ENCODE results near the gene ITGB6.

ITGB6 gene

DNA sequence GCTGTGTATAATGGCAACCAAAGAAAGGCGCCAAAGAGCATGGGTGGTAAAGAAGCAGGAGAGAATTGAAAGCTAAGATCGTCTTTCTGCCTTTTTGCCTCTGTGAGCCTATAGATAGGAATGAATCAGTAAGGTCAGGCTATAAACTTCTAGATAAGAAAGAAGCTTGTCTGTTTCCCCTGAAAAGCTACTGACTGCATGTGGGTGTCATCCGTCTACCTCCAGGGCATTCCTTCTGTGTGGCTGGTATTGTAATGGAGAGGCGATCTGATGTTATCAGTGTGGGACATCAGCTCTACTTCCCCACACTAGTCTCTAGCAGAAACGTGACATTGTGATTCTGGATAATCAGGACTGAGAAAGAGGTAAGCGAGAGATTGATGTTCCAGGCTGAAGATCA is 74.2 kb downstream of the ITGB6 start:
- TF ChIP-seq CEBPB (IDR thresholded peaks at IDR 0.05) (no peak), YY1 (IDR thresholded peaks at IDR 0.05; ENCODE audit: low read depth) (no peak), ZBTB7A (IDR thresholded peaks at IDR 0.05; ENCODE audit: low read depth) (no peak), TEAD4 (IDR thresholded peaks at IDR 0.05) (no peak), NFIC (IDR thresholded peaks at IDR 0.05) (no peak), TCF12 (IDR thresholded peaks at IDR 0.05; ENCODE audit: low read depth) (no peak), EGR1 (IDR thresholded peaks at IDR 0.05) (no peak)
- TF ChIP-seq, protein P1, sequence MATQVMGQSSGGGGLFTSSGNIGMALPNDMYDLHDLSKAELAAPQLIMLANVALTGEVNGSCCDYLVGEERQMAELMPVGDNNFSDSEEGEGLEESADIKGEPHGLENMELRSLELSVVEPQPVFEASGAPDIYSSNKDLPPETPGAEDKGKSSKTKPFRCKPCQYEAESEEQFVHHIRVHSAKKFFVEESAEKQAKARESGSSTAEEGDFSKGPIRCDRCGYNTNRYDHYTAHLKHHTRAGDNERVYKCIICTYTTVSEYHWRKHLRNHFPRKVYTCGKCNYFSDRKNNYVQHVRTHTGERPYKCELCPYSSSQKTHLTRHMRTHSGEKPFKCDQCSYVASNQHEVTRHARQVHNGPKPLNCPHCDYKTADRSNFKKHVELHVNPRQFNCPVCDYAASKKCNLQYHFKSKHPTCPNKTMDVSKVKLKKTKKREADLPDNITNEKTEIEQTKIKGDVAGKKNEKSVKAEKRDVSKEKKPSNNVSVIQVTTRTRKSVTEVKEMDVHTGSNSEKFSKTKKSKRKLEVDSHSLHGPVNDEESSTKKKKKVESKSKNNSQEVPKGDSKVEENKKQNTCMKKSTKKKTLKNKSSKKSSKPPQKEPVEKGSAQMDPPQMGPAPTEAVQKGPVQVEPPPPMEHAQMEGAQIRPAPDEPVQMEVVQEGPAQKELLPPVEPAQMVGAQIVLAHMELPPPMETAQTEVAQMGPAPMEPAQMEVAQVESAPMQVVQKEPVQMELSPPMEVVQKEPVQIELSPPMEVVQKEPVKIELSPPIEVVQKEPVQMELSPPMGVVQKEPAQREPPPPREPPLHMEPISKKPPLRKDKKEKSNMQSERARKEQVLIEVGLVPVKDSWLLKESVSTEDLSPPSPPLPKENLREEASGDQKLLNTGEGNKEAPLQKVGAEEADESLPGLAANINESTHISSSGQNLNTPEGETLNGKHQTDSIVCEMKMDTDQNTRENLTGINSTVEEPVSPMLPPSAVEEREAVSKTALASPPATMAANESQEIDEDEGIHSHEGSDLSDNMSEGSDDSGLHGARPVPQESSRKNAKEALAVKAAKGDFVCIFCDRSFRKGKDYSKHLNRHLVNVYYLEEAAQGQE (IDR thresholded peaks at IDR 0.05; ENCODE audit: low read depth): no peak
- TF ChIP-seq, protein P2, sequence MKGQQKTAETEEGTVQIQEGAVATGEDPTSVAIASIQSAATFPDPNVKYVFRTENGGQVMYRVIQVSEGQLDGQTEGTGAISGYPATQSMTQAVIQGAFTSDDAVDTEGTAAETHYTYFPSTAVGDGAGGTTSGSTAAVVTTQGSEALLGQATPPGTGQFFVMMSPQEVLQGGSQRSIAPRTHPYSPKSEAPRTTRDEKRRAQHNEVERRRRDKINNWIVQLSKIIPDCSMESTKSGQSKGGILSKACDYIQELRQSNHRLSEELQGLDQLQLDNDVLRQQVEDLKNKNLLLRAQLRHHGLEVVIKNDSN (IDR thresholded peaks at IDR 0.05): no peak

DNA sequence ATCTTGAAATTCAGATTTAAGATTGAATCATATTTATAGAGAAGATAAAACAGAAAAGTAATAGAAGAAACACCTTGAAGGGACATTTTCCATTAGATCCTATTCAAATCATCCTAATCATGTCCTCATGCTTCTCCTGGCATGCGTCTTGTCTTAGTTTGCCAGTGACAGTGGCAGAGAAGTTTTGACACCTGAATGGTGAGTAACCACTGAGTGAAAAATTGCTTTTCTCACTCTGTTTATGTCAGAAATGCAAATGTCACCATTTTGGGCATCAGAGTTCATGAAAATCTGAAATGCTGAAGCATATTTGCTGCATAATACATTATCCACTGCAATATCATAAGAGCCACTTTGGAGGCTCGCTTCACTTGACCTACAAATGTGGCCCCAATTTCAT is 74.7 kb downstream of the ITGB6 start:
- TF ChIP-seq TAF1 (IDR thresholded peaks at IDR 0.05; ENCODE audit: low read depth) (no peak), EP300 (IDR thresholded peaks at IDR 0.05; ENCODE audit: borderline replicate concordance) (no peak), FOXM1 (IDR thresholded peaks at IDR 0.05; ENCODE audit: borderline replicate concordance, low read depth) (no peak), ZBTB7A (IDR thresholded peaks at IDR 0.05; ENCODE audit: low read depth) (no peak), TEAD4 (IDR thresholded peaks at IDR 0.05) (no peak), RAD21 (IDR thresholded peaks at IDR 0.05; ENCODE audit: low read depth) (no peak), CREB1 (IDR thresholded peaks at IDR 0.05; ENCODE audit: low read depth) (no peak), CEBPB (IDR thresholded peaks at IDR 0.05) (no peak), YY1 (IDR thresholded peaks at IDR 0.05; ENCODE audit: low read depth) (no peak), NFIC (IDR thresholded peaks at IDR 0.05) (no peak), EGR1 (IDR thresholded peaks at IDR 0.05) (no peak)
- TF ChIP-seq, protein P2 (IDR thresholded peaks at IDR 0.05): no peak
- TF ChIP-seq, protein P3, sequence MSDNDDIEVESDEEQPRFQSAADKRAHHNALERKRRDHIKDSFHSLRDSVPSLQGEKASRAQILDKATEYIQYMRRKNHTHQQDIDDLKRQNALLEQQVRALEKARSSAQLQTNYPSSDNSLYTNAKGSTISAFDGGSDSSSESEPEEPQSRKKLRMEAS (IDR thresholded peaks at IDR 0.05): no peak

DNA sequence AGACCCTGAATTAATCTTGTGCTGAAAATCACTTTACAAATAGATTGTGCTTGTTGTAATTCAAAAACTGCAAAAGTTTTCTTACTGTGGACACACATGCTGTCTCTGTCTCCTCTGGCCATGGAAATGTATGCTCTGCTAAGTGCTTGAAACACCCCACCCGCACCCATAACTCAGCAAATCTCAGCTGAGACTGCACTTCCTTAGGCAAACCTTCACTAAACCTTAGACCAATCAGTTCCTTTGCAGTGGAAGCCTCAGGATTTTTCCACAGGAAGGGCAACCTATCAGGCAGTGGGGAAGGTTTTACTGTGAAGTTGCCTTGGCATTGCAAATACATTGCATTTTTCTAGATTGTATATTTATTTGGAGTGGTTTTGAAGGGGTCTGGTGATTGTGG is 75.5 kb downstream of the ITGB6 start:
- no peak for TF ChIP-seq RAD21 (IDR thresholded peaks at IDR 0.05; ENCODE audit: low read depth)
- TF ChIP-seq YY1 (IDR thresholded peaks at IDR 0.05; ENCODE audit: low read depth): no peak
- no peak for TF ChIP-seq TCF12 (IDR thresholded peaks at IDR 0.05; ENCODE audit: low read depth)
- TF ChIP-seq CREB1 (IDR thresholded peaks at IDR 0.05; ENCODE audit: low read depth): no peak
- no peak for TF ChIP-seq ZBTB7A (IDR thresholded peaks at IDR 0.05; ENCODE audit: low read depth)
- no peak for TF ChIP-seq EGR1 (IDR thresholded peaks at IDR 0.05)
- no peak for TF ChIP-seq TEAD4 (IDR thresholded peaks at IDR 0.05)
- TF ChIP-seq, protein P3 (IDR thresholded peaks at IDR 0.05): no peak

DNA sequence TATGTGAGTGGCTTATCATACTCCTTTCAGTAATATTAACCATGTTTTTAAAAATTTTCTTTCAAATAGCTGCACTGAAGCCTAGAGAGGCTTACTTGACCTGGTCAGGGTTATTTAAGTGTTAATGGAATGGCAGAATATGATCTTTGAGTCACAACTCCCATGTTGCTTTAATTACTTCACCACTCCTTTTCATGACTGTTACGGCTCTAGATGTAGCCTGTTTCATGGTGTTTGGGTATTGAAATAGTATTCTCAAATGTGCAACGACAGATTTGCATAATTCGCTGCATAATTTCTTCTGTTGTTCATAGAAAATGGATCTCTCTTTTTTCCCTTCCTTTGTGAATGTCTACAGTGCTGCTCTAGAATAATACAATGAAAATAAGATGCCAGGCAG is 86.1 kb downstream of the ITGB6 start:
- TF ChIP-seq, protein P3 (IDR thresholded peaks at IDR 0.05): no peak
- no peak for TF ChIP-seq EP300 (IDR thresholded peaks at IDR 0.05; ENCODE audit: borderline replicate concordance)
- no peak for TF ChIP-seq CEBPB (IDR thresholded peaks at IDR 0.05)
- TF ChIP-seq CREB1 (IDR thresholded peaks at IDR 0.05; ENCODE audit: low read depth): no peak
- TF ChIP-seq, protein P2 (IDR thresholded peaks at IDR 0.05): no peak
- TF ChIP-seq NFIC (IDR thresholded peaks at IDR 0.05): no peak
- TF ChIP-seq EGR1 (IDR thresholded peaks at IDR 0.05): no peak
- no peak for TF ChIP-seq YY1 (IDR thresholded peaks at IDR 0.05; ENCODE audit: low read depth)
- TF ChIP-seq, protein P1 (IDR thresholded peaks at IDR 0.05; ENCODE audit: low read depth): no peak
- TF ChIP-seq RAD21 (IDR thresholded peaks at IDR 0.05; ENCODE audit: low read depth): no peak
- no peak for TF ChIP-seq ZBTB7A (IDR thresholded peaks at IDR 0.05; ENCODE audit: low read depth)
- no peak for TF ChIP-seq TCF12 (IDR thresholded peaks at IDR 0.05; ENCODE audit: low read depth)
- no peak for TF ChIP-seq FOXM1 (IDR thresholded peaks at IDR 0.05; ENCODE audit: borderline replicate concordance, low read depth)
- TF ChIP-seq TAF1 (IDR thresholded peaks at IDR 0.05; ENCODE audit: low read depth): no peak
- no peak for TF ChIP-seq TEAD4 (IDR thresholded peaks at IDR 0.05)

DNA sequence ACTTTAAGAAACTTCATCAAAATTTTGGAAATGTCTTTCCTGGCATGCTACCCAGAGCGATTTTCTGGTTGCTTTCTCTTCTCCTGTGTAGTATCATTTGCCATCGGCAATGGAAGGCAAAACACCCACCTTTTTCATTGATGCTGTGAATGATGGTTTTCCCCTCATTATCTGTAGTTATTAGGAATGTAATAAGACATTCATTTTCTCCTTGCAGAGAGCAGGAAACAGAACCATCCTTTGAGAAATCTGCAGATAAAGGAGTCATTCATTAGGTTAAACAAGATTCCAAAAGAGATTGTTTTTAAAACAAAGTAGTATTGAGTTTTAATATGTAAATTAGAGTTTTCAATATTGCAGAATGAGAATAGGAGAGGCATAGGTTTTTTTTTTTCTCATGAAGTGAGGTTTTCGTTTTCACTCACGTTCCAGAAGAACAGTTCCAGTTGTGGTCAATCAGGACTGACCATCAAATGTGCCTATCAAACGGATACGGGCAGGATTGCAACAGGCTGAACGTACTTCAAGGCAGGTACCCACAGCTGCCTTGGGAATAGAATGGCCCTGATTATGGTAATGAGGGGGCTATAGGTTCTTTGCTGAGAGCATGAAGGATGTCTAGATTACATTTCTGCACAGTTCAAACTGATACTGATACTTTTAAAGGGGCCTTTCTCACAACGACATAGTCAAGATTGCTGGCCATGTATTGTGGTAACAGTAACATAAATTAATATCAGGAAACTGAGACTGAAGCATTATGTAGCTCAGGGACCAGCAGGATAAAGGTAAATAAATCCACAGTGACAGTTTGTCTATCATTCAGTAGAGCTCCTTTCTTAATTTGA is 87.9 kb downstream of the ITGB6 start:
- TF ChIP-seq NFIC (IDR thresholded peaks at IDR 0.05) (no peak), ZBTB7A (IDR thresholded peaks at IDR 0.05; ENCODE audit: low read depth) (no peak)
- TF ChIP-seq, protein P2 (IDR thresholded peaks at IDR 0.05): no peak
